Heart left ventricle (tissue), 16 donors: Measurements from ENCODE around the gene MIF4GD. TPM values are rescaled to one million over a fixed set of nuclear protein-coding genes. Genes with fewer than 3 reads are reported as not detected.

ENCODE experiments used
- ATAC-seq, 4 donors: fragments of 200-7000 bp; cut with Tn5 transposase; one replicate each; pipeline ENCODE4 v1.9.1; 2020 to 2022; ENCODE audit warnings: moderate library complexity in 4 of 4, mild to moderate bottlenecking in 3 of 4, moderate number of reproducible peaks in 1 of 4
- DNase-seq, 5 donors: peaks; one replicate each; pipeline ENCODE4 v3.0.0-alpha.2; 2020
- H3K27ac ChIP-seq, 12 donors: fragments of 200-600 bp; sonication (generic) in 4 of 12; one replicate each; pipeline versions ENCODE4 v1.5.0 to v1.8.0; 2016 to 2022; ENCODE audit warnings: mild to moderate bottlenecking in 2 of 12
- H3K27me3 ChIP-seq, 9 donors: fragments of 200-600 bp; sonication (generic) in 2 of 9; one replicate each; pipeline versions ENCODE4 v1.5.1 to v1.8.0; 2016 to 2022; ENCODE audit warnings: mild to moderate bottlenecking in 3 of 9
- H3K36me3 ChIP-seq, 9 donors: fragments of 200-600 bp; sonication (generic) in 2 of 9; one replicate each; pipeline versions ENCODE4 v1.5.0 to v1.8.0; 2018 to 2022; ENCODE audit warnings: mild to moderate bottlenecking in 2 of 9
- H3K4me1 ChIP-seq, 12 donors: fragments of 200-600 bp; sonication (generic) in 4 of 12; one replicate each; pipeline versions ENCODE4 v1.5.0 to v1.8.0; 2016 to 2022; ENCODE audit warnings: mild to moderate bottlenecking in 3 of 12
- H3K4me3 ChIP-seq, 12 donors: fragments of 200-600 bp; sonication (generic) in 4 of 12; one replicate each; pipeline versions ENCODE4 v1.5.0 to v1.8.0; 2017 to 2022; ENCODE audit warnings: mild to moderate bottlenecking in 9 of 12, moderate library complexity in 4 of 12
- H3K9me3 ChIP-seq, 12 donors: fragments of 200-600 bp; sonication (generic) in 4 of 12; one replicate each; pipeline versions ENCODE4 v1.5.0 to v1.8.0; 2016 to 2022; ENCODE audit warnings: mild to moderate bottlenecking in 1 of 12
- POLR2A ChIP-seq, 2 donors: fragments of 450-650 bp; IDR thresholded peaks; one replicate each; pipeline ENCODE4 v1.6.1; 2017; ENCODE audit warnings: antibody characterized with exemption in 2 of 2, mild to moderate bottlenecking in 2 of 2, moderate library complexity in 2 of 2
- WGBS, 4 donors: extraction: QIAGEN DNeasy Blood & Tissue Kit in 2 of 4; methylation state at CpG; one replicate each; pipeline versions ENCODE4 v1.1.5 to v1.1.7; 2013 to 2018; 5-methylcytosine and 5-hydroxymethylcytosine counted together
- intact Hi-C, 10 donors: fragments of 100-400 bp; cut with DNase I; formaldehyde crosslinking; loops; one replicate each; pipeline versions ENCODE4 v1.11.1 to v1.14.2; 2022
- long read RNA-seq, 3 donors: library from polyadenylated mRNA; unstranded; transcript quantifications; one replicate each; pipeline ENCODE4 v2.0.0, GENCODE V29; 2020 to 2021
- polyA plus RNA-seq, 2 donors: library from polyadenylated mRNA; stranded (reverse); fragments of 200-250 nt; gene quantifications; one replicate each; pipeline ENCODE4 v1.2.3, GENCODE V29; 2013
- total RNA-seq, 9 donors: library from RNA; depleted of rRNA in 2 of 9; stranded (reverse); fragments of >200 nt in 2 of 9; fragmentation: NEBNext Ultra II Directional in 3 of 9; extraction: Animal tissue kit (Norgen Biotek cat#: 25700) in 3 of 9; gene quantifications; one replicate each; pipeline versions ENCODE4 v1.1.0 to v1.2.4, GENCODE V29; 2016 to 2023
- TF ChIP-seq, protein P1 (sequence below), 12 donors: fragments of 200-600 bp; sonication (generic) in 4 of 12; IDR thresholded peaks; one replicate each; pipeline versions ENCODE4 v1.5.0 to v1.8.0; 2018 to 2022; ENCODE audit warnings: antibody characterized with exemption in 12 of 12, mild to moderate bottlenecking in 5 of 12
- donor health status: ischemic (EF 13 %, LVEDD 7.1; RV severe dilation, severe dysfunction).
- donor health status: healthy with polysubstance abuse.
- donor health status: DM: no; HTN: yes; CAD: no.
- donor health status: DM: no; HTN: no; CAD: no.
- donor health status: ischemic (EF 25% LVEDD 6.9; RV normal size, moderate dysfunction).
- donor health status: ischemic (EF 25% LVEDD 5.7; RV mildly dilated, moderate dysfunction).
- donor health status: healthy.
- donor health status: DM: yes; HTN: yes; CAD: no.
- donor health status: ischemic (EF 35%, LVEDD 5.7; RV mildly dilated, moderate dysfunction).
- donor health status: nonischemic (EF 11% LVEDD 7.7; RV severe dilation, severe dysfunction).
- donor health status: DM: yes; HTN: yes; CAD: no.
- donor health status: PGD.
- donor health status: ischemic (EF 29% LVEDD 5.4; RV normal size, mild dysfunction).
- donor health status: nonischemic (EF 23%, LVEDD 6.1; RV moderate dilation, normal function).

MIF4GD gene, protein sequence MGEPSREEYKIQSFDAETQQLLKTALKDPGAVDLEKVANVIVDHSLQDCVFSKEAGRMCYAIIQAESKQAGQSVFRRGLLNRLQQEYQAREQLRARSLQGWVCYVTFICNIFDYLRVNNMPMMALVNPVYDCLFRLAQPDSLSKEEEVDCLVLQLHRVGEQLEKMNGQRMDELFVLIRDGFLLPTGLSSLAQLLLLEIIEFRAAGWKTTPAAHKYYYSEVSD
- 10 to 100 TPM; 13.1 to 34.7 (median 18.6) TPM for total RNA-seq
- 10 to 100 TPM in 1 of 2 donors, 1 to 10 TPM in 1; 8.6 to 27.8 TPM for polyA plus RNA-seq
- long read RNA-seq, donor 1, transcript MIF4GD-202 (6 exons, 1,306 nt), result major isoform, 9 of 22 reads
- long read RNA-seq, donor 1, partial matches to known transcripts, result 4 of 22 reads
- long read RNA-seq, donor 1, other reads (novel, unspliced or antisense), result 6 of 22 reads
- long read RNA-seq, donor 2, transcript MIF4GD-201 (7 exons, 1,358 nt), result minor isoform, 5 of 50 reads
- long read RNA-seq, donor 2, transcript MIF4GD-208 (7 exons, 1,419 nt), result minor isoform, 8 of 50 reads
- long read RNA-seq, donor 2, transcript MIF4GD-202 (6 exons, 1,306 nt), result major isoform, 24 of 50 reads
- long read RNA-seq, donor 2, partial matches to known transcripts, result 2 of 50 reads
- long read RNA-seq, donor 2, other reads (novel, unspliced or antisense), result 4 of 50 reads
- long read RNA-seq, donor 3, transcript MIF4GD-208 (7 exons, 1,419 nt), result major isoform, 7 of 28 reads
- long read RNA-seq, donor 3, partial matches to known transcripts, result 6 of 28 reads
- long read RNA-seq, donor 3, other reads (novel, unspliced or antisense), result 9 of 28 reads

DNA sequence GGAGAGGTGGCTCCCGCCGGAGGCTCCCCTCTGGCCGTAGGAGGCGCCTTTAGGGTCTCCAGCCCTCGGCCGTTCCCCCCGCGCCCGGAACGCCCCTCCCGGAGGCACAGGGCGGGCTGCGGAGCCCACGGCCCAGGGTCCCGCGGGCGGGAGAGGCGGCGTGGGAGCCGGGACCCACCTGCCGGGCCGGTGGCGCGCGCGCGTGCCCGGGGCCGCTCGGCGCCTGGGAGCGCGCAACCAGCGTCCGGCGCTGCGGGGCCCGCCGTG, at the start of gene MIF4GD:
MIF4GD (minus strand) TSS at position 266 of the 267 bp plus-strand sequence. CDS start 1,036 bp downstream, outside the sequence.
- DNase-seq, result no peak
- peaks cover 0 to 56% (median 22%) of the 10 kb centered on the region in 12 donors for H3K4me1 ChIP-seq
- no peak for ATAC-seq

DNA sequence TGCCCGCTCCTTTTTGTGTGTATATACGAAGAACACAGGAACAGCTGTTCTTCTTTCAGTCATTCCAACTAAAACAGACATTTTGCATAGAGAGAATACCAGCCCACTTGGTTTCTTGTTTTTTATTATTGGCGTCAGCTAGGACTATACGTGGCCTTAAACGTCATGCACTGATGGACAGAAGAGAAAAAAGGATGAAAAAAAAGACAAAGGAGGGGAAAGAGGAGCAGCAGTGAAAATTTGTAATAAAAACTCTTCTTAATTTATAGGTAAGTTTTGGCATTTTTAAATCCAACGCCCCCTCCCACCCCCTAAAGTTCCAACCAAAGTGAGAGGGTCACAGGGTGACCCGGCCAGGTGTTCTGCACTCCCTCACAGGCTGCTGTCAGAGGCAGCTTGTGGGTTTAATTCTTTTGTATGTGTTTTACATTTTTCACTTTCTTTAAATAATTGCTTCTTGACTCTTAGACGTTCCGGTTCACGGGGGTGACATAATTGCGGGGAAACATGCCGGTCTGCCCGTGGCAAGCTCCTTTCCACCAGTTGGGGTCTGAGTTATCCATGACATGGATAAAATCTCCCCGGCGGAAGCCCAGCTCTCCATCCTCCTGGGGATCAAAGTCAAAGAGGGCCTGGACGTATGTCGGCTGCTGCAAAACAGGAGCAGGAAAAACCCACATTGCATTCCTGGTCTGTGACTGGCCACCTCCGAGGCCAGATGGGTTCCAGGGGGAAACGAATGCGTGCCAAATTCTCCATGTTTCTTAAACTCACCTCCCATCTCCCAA, 49.1 kb upstream of the MIF4GD start:
- no peaks in the 10 kb centered on the region for H3K9me3 ChIP-seq
- ATAC-seq (no peak), DNase-seq (no peak)
- 90 to 93% (median 92%) methylated on average over 20 of the region's 20 CpGs for WGBS, 4 donors
- peaks cover 0 to 59% (median 2%) of the 10 kb centered on the region in 12 donors for H3K4me1 ChIP-seq
- H3K27me3 ChIP-seq, result no peaks in the 10 kb centered on the region
- peaks cover 0 to 71% (median 47%) of the 10 kb centered on the region in 9 donors for H3K36me3 ChIP-seq
- intact Hi-C loops, result loop anchor here in 5 of 10 donors (5.0 to 10.0 kb wide), 5 partner anchors 42 to 215 kb away; partner anchors contain the start of genes LLGL2 (in 2 of the 5), CASKIN2 (in 1 of the 5) and TSEN54 (in 1 of the 5)
- TF ChIP-seq POLR2A (IDR thresholded peaks at IDR 0.05), result no peak
- TF ChIP-seq, protein P1, sequence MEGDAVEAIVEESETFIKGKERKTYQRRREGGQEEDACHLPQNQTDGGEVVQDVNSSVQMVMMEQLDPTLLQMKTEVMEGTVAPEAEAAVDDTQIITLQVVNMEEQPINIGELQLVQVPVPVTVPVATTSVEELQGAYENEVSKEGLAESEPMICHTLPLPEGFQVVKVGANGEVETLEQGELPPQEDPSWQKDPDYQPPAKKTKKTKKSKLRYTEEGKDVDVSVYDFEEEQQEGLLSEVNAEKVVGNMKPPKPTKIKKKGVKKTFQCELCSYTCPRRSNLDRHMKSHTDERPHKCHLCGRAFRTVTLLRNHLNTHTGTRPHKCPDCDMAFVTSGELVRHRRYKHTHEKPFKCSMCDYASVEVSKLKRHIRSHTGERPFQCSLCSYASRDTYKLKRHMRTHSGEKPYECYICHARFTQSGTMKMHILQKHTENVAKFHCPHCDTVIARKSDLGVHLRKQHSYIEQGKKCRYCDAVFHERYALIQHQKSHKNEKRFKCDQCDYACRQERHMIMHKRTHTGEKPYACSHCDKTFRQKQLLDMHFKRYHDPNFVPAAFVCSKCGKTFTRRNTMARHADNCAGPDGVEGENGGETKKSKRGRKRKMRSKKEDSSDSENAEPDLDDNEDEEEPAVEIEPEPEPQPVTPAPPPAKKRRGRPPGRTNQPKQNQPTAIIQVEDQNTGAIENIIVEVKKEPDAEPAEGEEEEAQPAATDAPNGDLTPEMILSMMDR (IDR thresholded peaks at IDR 0.05), result no peak
- H3K27ac ChIP-seq, result peak overlapping the region in 1 of 12 donors; percentile 95
- H3K4me3 ChIP-seq, result no peak overlapping the region

More for the DNA sequence above, at the start of gene MIF4GD:
- Histone ChIP-seq H3K36me3 (peaks cover 0 to 38% (median 12%) of the 10 kb centered on the region in 9 donors), H3K27me3 (no peaks in the 10 kb centered on the region), H3K4me3 (peak within 1 kb of the TSS; percentile 62 to 99 (median 95)), H3K9me3 (no peaks in the 10 kb centered on the region), H3K27ac (peak within 1 kb of the TSS; percentile 86 to 98 (median 95))
- TF ChIP-seq, protein P1 (IDR thresholded peaks at IDR 0.05), result no peak
- TF ChIP-seq POLR2A (IDR thresholded peaks at IDR 0.05), result no peak
- WGBS, 4 donors, result 0% methylated on average over 19 to 39 of the region's 39 CpGs; no CpG with 5 or more reads in 1 of the 4 donors
- intact Hi-C loops, result loop anchor here in 2 of 10 donors (2.0 to 10.0 kb wide), 4 partner anchors 64 to 316 kb away; partner anchors contain the start of gene MYO15B (in 1 of the 2)

DNA sequence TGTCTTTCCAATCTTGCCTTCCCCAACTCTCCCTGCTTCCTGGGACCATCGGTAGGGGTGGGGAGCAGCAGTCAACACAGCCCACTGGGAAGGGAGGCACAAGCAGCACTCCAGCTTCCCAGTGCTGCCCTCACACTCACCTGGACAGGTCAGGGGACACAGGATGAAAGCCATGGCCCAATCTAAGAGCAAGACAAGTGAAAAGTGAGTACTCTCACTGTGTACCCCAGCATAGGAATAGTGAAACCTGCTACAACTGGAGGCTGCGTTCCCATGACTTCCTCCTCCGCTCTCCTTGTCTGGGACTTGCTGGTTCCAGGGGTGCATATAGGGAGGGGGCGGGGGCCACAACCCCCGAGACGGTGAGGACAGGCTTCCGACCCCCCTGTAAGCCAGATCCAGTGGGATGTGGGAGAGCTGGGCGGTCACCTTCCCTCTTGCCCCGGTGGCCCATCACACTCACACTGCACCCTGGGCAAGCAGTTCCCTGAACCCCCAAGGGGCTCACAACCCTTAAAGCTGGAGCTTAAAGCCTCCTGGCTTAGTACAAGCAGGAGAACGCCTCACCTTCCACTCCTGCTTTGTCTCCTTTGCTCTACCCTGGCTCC, 47.7 kb upstream of the MIF4GD start:
- Histone ChIP-seq H3K4me3 (no peak overlapping the region), H3K27ac (peak overlapping the region in 1 of 12 donors; percentile 95), H3K4me1 (peaks cover 0 to 59% (median 0%) of the 10 kb centered on the region in 12 donors), H3K27me3 (no peaks in the 10 kb centered on the region), H3K36me3 (peaks cover 0 to 60% (median 43%) of the 10 kb centered on the region in 9 donors), H3K9me3 (no peaks in the 10 kb centered on the region)
- DNase-seq, result no peak
- intact Hi-C loops, result loop anchor here in 1 of 10 donors (10.0 kb wide), 1 partner anchor 216 kb away; no protein-coding TSS in a partner anchor
- 88 to 89% (median 88%) methylated on average over 7 to 10 of the region's 10 CpGs for WGBS, 4 donors
- no peak for ATAC-seq
- no peak for TF ChIP-seq POLR2A (IDR thresholded peaks at IDR 0.05)

DNA sequence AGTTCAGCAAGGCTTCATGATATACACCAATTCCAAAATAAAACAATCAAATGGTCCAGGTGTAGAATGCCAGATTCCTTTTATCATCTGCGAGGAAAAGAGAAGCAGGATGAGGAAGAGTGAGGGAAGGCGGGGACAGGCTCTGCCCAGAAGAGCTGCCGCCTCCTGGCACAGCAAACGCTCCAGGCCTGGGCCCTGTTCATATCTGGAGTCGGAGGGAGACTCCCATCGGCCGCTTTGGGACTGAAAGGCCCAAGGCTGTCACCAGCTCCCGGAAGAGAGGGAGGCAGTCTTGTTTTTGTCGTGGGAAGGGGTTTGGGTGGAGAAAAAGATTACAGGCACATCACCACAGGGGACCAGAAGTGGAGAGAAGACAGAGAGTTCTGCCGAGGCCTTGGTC, 47.2 kb upstream of the MIF4GD start:
- Histone ChIP-seq H3K4me1 (peaks cover 0 to 59% (median 0%) of the 10 kb centered on the region in 12 donors), H3K27me3 (no peaks in the 10 kb centered on the region), H3K4me3 (no peak overlapping the region), H3K36me3 (peaks cover 0 to 55% (median 43%) of the 10 kb centered on the region in 9 donors), H3K27ac (peak overlapping the region in 1 of 12 donors; percentile 95), H3K9me3 (no peaks in the 10 kb centered on the region)
- intact Hi-C loops, result loop anchor here in 1 of 10 donors (10.0 kb wide), 1 partner anchor 217 kb away; no protein-coding TSS in a partner anchor
- TF ChIP-seq, protein P1 (IDR thresholded peaks at IDR 0.05), result no peak
- TF ChIP-seq POLR2A (IDR thresholded peaks at IDR 0.05), result no peak
- WGBS, 4 donors, result 64 to 68% (median 66%) methylated on average over 10 of the region's 10 CpGs
- no peak for DNase-seq
- no peak for ATAC-seq
